Upper lobe of right lung (tissue), 1 donor: ENCODE measurements around the gene MUC5AC. TPM values are rescaled to one million over a fixed set of nuclear protein-coding genes. Genes with fewer than 3 reads are reported as not detected.
"Not testable (repeated sequence)": the region's sequence is repeated elsewhere in the genome, so short reads cannot be mapped to it uniquely, and the experiment has no call there.

Experiments used
- ATAC-seq: fragments of 200-7000 bp; cut with Tn5 transposase; one replicate; pipeline ENCODE4 v1.9.1; 2020; ENCODE audit warnings: mild to moderate bottlenecking, moderate library complexity
- DNase-seq: peaks from one replicate; pipeline ENCODE4 v3.0.0-alpha.2; 2020
- H3K27ac ChIP-seq: fragments of 200-600 bp; one replicate; pipeline ENCODE4 v1.8.0; 2022
- H3K27me3 ChIP-seq: fragments of 200-600 bp; one replicate; pipeline ENCODE4 v1.8.0; 2022; ENCODE audit warnings: mild to moderate bottlenecking
- H3K36me3 ChIP-seq: fragments of 200-600 bp; one replicate; pipeline ENCODE4 v1.8.0; 2022
- H3K4me1 ChIP-seq: fragments of 200-600 bp; one replicate; pipeline ENCODE4 v1.8.0; 2022
- H3K4me3 ChIP-seq: fragments of 200-600 bp; one replicate; pipeline ENCODE4 v1.8.0; 2022; ENCODE audit warnings: mild to moderate bottlenecking
- H3K9me3 ChIP-seq: fragments of 200-600 bp; one replicate; pipeline ENCODE4 v1.8.0; 2022
- intact Hi-C: fragments of 100-400 bp; cut with DNase I; formaldehyde crosslinking; loops from one replicate; pipeline ENCODE4 v1.11.0; 2022
- total RNA-seq: library from RNA; stranded (reverse); fragmentation: NEBNext Ultra II Directional; extraction: Animal tissue kit (Norgen Biotek cat#: 25700); gene quantifications from one replicate; pipeline ENCODE4 v1.2.1, GENCODE V29; 2021
- TF ChIP-seq, protein P1 (sequence below): fragments of 200-600 bp; IDR thresholded peaks from one replicate; pipeline ENCODE4 v1.8.0; 2022; ENCODE audit warnings: antibody characterized with exemption
- donor health status: DM: no; HTN: yes; CAD: no; lungs with severe emphysema.

Gene MUC5AC
- total RNA-seq, 1 donor from 2014 or later: not detected

DNA sequence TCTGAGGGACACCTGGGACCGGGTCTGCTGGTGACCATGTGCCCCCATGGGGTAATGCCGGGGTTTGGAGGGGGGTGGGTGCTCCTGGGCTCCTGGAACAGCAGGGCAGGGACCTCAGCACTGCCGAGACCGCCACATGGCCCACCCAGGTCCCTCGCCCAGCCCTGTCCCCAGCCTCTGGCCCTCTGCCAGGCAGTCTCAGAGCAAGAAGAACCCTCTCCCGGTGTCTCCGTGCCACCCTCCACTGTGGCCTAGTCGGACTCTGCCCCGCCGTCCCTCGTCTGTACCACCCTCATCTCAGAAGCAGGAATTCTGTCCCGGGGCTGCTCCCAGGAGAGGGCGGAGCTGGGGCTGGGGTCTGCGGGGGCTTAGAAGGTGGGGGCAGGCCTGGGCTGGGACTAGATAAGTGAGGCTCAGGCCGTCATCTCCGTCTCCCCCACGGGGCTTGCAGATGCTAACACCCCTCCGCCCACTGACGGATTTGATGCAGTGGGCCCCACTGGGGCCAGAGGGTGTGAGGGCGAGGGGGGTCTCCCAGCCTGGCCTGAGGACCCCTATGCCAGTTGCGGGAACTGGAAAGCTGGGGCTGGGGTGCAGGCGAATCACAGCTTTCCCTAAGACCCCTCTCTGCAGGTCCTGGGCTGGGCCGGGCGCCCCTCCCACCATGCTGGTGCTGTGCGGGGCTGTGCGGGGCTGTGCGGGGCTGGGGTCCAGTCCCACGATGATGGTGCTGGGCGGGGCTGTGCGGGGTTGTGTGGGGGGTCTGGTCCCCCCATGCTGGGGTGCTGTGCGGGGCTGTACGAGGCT lies 1.1 kb downstream of the MUC5AC start:
- no peak for ATAC-seq
- Histone ChIP-seq H3K36me3 (no peaks in the 10 kb centered on the region), H3K4me3 (no peak overlapping the region), H3K9me3 (no peaks in the 10 kb centered on the region), H3K27me3 (no peaks in the 10 kb centered on the region), H3K27ac (no peak overlapping the region), H3K4me1 (no peaks in the 10 kb centered on the region)
- DNase-seq: peak; percentile 61
- TF ChIP-seq, protein P1, sequence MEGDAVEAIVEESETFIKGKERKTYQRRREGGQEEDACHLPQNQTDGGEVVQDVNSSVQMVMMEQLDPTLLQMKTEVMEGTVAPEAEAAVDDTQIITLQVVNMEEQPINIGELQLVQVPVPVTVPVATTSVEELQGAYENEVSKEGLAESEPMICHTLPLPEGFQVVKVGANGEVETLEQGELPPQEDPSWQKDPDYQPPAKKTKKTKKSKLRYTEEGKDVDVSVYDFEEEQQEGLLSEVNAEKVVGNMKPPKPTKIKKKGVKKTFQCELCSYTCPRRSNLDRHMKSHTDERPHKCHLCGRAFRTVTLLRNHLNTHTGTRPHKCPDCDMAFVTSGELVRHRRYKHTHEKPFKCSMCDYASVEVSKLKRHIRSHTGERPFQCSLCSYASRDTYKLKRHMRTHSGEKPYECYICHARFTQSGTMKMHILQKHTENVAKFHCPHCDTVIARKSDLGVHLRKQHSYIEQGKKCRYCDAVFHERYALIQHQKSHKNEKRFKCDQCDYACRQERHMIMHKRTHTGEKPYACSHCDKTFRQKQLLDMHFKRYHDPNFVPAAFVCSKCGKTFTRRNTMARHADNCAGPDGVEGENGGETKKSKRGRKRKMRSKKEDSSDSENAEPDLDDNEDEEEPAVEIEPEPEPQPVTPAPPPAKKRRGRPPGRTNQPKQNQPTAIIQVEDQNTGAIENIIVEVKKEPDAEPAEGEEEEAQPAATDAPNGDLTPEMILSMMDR: no peak
- intact Hi-C loops: no loop called here

DNA sequence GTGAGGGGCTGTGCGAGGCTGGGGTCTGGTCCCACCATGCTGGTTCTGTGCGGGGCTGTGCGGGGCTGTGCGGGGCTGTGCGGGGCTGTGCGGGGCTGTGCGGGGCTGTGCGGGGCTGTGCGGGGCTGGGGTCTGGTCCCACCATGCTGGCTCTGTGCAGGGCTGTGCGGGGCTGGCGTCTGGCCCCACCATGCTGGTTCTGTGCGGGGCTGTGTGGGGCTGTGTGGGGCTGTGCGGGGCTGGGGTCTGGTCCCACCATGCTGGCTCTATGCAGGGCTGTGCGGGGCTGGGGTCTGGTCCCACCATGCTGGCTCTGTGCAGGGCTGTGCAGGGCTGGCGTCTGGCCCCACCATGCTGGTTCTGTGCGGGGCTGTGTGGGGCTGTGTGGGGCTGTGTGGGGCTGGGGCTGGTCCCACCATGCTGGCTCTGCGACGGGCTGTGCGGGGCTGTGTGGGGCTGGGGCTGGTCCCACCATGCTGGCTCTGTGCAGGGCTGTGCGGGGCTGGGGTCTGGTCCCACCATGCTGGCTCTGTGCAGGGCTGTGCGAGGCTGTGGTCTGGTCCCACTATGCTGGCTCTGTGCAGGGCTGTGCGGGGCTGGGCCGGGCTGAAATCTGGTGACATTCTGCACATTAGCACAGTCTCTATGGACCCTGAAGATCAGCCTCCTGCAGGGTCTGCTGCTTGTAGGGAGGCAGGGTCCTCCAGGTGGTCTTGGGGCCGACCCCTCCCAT lies 1.9 kb downstream of the MUC5AC start:
- H3K4me3 ChIP-seq, intact Hi-C loops, H3K9me3 ChIP-seq, H3K36me3 ChIP-seq, H3K27ac ChIP-seq, ATAC-seq, H3K4me1 ChIP-seq, H3K27me3 ChIP-seq: not testable (repeated sequence)
- peak; percentile 35 for DNase-seq

DNA sequence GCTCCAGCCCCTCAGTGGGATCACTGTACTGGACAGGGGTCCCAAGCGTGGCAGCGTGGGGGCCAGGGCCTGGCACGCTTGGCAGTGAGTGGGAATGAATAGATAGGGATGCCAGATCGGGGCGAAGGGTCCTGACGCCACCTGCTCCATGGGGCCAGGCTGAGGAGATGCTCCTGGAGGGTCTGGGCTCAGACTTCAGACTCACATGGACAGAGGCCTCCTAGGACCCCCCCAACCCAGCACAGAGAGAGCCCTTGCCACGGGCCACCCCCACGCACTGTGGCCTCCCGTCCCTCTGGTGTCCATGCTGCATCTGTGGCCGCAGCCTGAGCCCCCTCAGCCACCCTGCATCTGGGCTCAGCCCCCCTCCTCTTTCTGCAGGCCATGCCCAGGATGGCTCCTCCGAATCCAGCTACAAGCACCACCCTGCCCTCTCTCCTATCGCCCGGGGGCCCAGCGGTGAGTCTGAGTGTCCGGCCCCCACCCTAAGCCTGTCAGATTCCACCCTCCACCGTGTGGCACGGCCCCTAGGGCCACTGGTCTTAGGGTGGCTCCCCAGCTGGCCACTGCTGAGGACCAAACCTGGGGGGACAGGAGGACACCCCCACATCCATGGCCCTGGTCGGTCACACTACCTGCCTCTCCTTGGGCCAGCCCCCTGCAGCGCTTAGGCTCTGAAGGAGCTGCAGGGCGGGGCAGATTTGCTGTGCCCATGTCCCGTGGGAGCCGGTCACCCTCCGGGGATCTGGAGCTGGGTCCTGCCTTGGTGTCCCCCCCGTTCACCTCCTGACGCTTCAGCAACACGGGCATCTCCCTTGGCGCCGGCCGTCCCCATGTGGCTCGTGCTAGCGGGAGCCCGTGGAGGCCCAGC lies 2.7 kb downstream of the MUC5AC start:
- no peaks in the 10 kb centered on the region for H3K27me3 ChIP-seq
- intact Hi-C loops: no loop called here
- H3K27ac ChIP-seq: no peak overlapping the region
- H3K36me3 ChIP-seq: no peaks in the 10 kb centered on the region
- ATAC-seq (no peak), DNase-seq (peak; percentile 53)
- H3K9me3 ChIP-seq: no peaks in the 10 kb centered on the region
- TF ChIP-seq, protein P1: no peak
- no peak overlapping the region for H3K4me3 ChIP-seq
- no peaks in the 10 kb centered on the region for H3K4me1 ChIP-seq

DNA sequence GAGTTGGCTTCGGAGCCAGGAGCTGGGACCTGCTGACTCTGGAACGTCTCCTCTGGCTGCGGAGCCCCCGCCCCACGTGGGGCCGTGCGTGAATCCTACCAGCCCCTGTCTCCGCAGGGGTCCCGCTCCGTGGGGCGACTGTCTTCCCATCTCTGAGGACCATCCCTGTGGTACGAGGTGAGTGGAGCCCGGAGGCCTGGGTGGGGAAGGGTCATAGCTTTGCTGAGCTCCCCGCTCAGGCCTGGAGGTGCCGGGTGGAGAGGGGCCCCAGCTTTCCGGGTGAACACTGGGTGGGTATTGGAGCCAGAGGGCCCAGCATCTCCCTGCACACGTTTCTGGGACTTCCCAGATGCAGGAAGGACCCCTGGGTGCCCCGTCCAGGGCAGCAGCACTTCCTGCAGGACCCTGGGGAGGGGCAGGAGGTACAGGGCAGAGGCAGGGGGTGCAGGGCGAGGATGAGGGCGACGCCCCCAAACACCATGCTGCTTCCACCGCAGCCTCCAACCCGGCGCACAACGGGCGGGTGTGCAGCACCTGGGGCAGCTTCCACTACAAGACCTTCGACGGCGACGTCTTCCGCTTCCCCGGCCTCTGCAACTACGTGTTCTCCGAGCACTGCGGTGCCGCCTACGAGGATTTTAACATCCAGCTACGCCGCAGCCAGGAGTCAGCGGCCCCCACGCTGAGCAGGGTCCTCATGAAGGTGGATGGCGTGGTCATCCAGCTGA lies 3.8 kb downstream of the MUC5AC start:
- Histone ChIP-seq H3K4me1 (no peaks in the 10 kb centered on the region), H3K27ac (no peak overlapping the region), H3K36me3 (no peaks in the 10 kb centered on the region), H3K9me3 (no peaks in the 10 kb centered on the region), H3K4me3 (no peak overlapping the region), H3K27me3 (no peaks in the 10 kb centered on the region)
- intact Hi-C loops: no loop called here
- TF ChIP-seq, protein P1: no peak
- DNase-seq (peak; percentile 46), ATAC-seq (no peak)

DNA sequence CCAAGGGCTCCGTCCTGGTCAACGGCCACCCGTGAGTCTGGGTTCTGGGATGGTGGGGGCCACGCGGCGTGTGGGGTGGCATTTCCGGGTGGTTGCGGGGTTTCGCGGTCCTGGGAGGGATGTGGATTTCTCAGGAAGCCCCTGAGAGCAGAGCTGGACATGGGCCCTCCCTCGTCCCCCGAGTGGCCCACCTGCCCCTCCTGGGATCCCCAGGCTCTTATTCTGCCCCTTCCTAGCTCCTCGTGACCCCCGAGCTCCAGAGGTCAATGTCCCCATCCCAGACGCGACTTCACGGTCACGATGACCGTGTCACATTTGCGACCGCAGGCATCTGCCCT lies 4.4 kb downstream of the MUC5AC start:
- TF ChIP-seq, protein P1: no peak
- Histone ChIP-seq H3K9me3 (no peaks in the 10 kb centered on the region), H3K27me3 (no peaks in the 10 kb centered on the region), H3K36me3 (no peaks in the 10 kb centered on the region), H3K27ac (no peak overlapping the region), H3K4me1 (no peaks in the 10 kb centered on the region), H3K4me3 (no peak overlapping the region)
- intact Hi-C loops: no loop called here
- DNase-seq: peak; percentile 46
- no peak for ATAC-seq
